GM23338 (cell line): Measurements from ENCODE around the gene SPTBN4.

Experiments used
- CTCF ChIP-seq, 2 experiments: fragments of 200-600 bp in 1 of 2; sonication (generic) in 1 of 2; conservative IDR thresholded peaks; 2 replicates each; pipeline versions ENCODE4 v1.5.1 to v1.6.1; 2016 to 2017; ENCODE audit warnings: antibody characterized with exemption in 2 of 2, low read depth in 2 of 2, mild to moderate bottlenecking in 2 of 2, moderate library complexity in 1 of 2
- EZH2 ChIP-seq: fragments of 200-600 bp; sonication (generic); IDR thresholded peaks from one replicate; pipeline ENCODE4 v1.8.0; 2017; ENCODE audit warnings: antibody characterized with exemption, mild to moderate bottlenecking, low read depth; ENCODE audit not compliant: unreplicated experiment
- EZH2phosphoT487 ChIP-seq: fragments of 200-600 bp; sonication (generic); IDR thresholded peaks from one replicate; pipeline ENCODE4 v1.8.1; 2018; ENCODE audit warnings: antibody characterized with exemption; ENCODE audit not compliant: unreplicated experiment
- JUNB ChIP-seq: IDR thresholded peaks from one replicate; pipeline ENCODE4 v1.6.1; 2016; ENCODE audit warnings: antibody characterized with exemption; ENCODE audit not compliant: unreplicated experiment
- NANOG ChIP-seq: IDR thresholded peaks from 2 replicates; pipeline ENCODE4 v1.6.1; 2016; ENCODE audit warnings: antibody characterized with exemption, borderline replicate concordance
- POLR2AphosphoS5 ChIP-seq: IDR thresholded peaks from 2 replicates; pipeline ENCODE4 v1.6.1; 2016; ENCODE audit warnings: antibody characterized with exemption, low read depth
- STAT1 ChIP-seq: IDR thresholded peaks from one replicate; pipeline ENCODE4 v1.6.1; 2016; ENCODE audit warnings: antibody characterized with exemption; ENCODE audit not compliant: unreplicated experiment
- ZNF331 ChIP-seq: fragments of 250-450 bp; sonication (Bioruptor Pico); IDR thresholded peaks from 2 replicates; pipeline ENCODE4 v1.5.0; 2020; ENCODE audit warnings: low read depth, mild to moderate bottlenecking, moderate library complexity
- TF ChIP-seq, protein P1 (sequence below): IDR thresholded peaks from one replicate; pipeline ENCODE4 v1.6.1; 2018; ENCODE audit warnings: antibody characterized with exemption; ENCODE audit not compliant: unreplicated experiment

GRCh38 chr19:40614622-40615411, 148.0 kb downstream of the SPTBN4 start:
- TF ChIP-seq EZH2phosphoT487 (no peak), CTCF (conservative IDR thresholded peaks at IDR 0.05; ENCODE audit: low read depth in 2 of 2) (no peak), POLR2AphosphoS5 (no peak), EZH2 (no peak), NANOG (0 out of 2 replicates have a peak, but pooled peaks have one; percentile 5), ZNF331 (CRISPR knock-in tag) (no peak), JUNB (no peak), STAT1 (no peak)
- TF ChIP-seq, protein P1, sequence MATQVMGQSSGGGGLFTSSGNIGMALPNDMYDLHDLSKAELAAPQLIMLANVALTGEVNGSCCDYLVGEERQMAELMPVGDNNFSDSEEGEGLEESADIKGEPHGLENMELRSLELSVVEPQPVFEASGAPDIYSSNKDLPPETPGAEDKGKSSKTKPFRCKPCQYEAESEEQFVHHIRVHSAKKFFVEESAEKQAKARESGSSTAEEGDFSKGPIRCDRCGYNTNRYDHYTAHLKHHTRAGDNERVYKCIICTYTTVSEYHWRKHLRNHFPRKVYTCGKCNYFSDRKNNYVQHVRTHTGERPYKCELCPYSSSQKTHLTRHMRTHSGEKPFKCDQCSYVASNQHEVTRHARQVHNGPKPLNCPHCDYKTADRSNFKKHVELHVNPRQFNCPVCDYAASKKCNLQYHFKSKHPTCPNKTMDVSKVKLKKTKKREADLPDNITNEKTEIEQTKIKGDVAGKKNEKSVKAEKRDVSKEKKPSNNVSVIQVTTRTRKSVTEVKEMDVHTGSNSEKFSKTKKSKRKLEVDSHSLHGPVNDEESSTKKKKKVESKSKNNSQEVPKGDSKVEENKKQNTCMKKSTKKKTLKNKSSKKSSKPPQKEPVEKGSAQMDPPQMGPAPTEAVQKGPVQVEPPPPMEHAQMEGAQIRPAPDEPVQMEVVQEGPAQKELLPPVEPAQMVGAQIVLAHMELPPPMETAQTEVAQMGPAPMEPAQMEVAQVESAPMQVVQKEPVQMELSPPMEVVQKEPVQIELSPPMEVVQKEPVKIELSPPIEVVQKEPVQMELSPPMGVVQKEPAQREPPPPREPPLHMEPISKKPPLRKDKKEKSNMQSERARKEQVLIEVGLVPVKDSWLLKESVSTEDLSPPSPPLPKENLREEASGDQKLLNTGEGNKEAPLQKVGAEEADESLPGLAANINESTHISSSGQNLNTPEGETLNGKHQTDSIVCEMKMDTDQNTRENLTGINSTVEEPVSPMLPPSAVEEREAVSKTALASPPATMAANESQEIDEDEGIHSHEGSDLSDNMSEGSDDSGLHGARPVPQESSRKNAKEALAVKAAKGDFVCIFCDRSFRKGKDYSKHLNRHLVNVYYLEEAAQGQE = no peak
